Measurements from ENCODE around the gene STRIT1. TPM values are rescaled to one million over a fixed set of nuclear protein-coding genes. Genes with fewer than 3 reads are reported as not detected.

Gene STRIT1
- total and polyA plus RNA-seq, 9 of the 15 experiments (the other 6 are each of a cell fraction or from before 2014, with no cell fraction given): not detected

GRCh38 chr3:155318740-155319139, 25.3 kb upstream of the STRIT1 start:
- no peak for DNase-seq (ENCODE audit: extremely low read depth in 1 of 4, low spot score in 3 of 4)
- in situ Hi-C loops (cut with MboI): loop anchor here (10.0 kb wide), 1 partner anchor 554 kb away; no protein-coding TSS in a partner anchor
- ATAC-seq: no peak
- no peak for FAIRE-seq
- Histone ChIP-seq H3K36me3 (ENCODE audit: control insufficient read depth, insufficient read depth, low read length) (no peaks in the 10 kb centered on the region), H2AFZ (ENCODE audit: low read depth, low read length) (no peak overlapping the region), H3K4me1 (replicated peaks in 1 of 2; ENCODE audit: control insufficient read depth in 2 of 2, insufficient read depth in 2 of 2, low read length in 2 of 2) (peaks cover 0 to 3% of the 10 kb centered on the region in 2 experiments; a peak in 2 of 5 replicates), H4K20me1 (replicated peaks; ENCODE audit: control insufficient read depth, insufficient read depth, low read length) (no peaks in the 10 kb centered on the region), H3K27me3 (ENCODE audit: control insufficient read depth in 2 of 2, insufficient read depth in 2 of 2, low read length in 2 of 2) (no peaks in the 10 kb centered on the region), H3K27ac (ENCODE audit: extremely low read depth, low read depth, low read length) (no peak overlapping the region), H3K79me2 (ENCODE audit: control insufficient read depth, insufficient read depth, low read length) (no peaks in the 10 kb centered on the region), H3K4me3 (no peak overlapping the region), H3K9me1 (ENCODE audit: control insufficient read depth, insufficient read depth, low read length) (no peaks in the 10 kb centered on the region), H3K4me2 (ENCODE audit: insufficient read depth, low read length) (no peak overlapping the region), H3K9me3 (replicated peaks; ENCODE audit: control insufficient read depth, insufficient read depth, low read depth, low read length) (no peaks in the 10 kb centered on the region), H3K9ac (ENCODE audit: insufficient read depth in 1 of 2, low read depth in 2 of 2, low read length in 2 of 2) (no peak overlapping the region)
- WGBS (ENCODE audit: insufficient coverage, low coverage, missing lambda C conversion rate): 60% methylated on average over 2 of the region's 2 CpGs
- intact Hi-C loops (cut with micrococcal nuclease): loop anchor here (10.0 kb wide), 1 partner anchor 64 kb away; no protein-coding TSS in a partner anchor
- BruUV-seq (replicated peaks): no TSS peak
- ChIA-PET POLR2A (no interaction called here), CTCF (ENCODE audit: low intra/inter-chr PET ratio) (no interaction called here)
- TF ChIP-seq TAL1 (IDR thresholded peaks at IDR 0.05): no peak
- no peak for TF ChIP-seq EP400 (IDR thresholded peaks at IDR 0.05)
- no peak for TF ChIP-seq ETV5 (CRISPR knock-in tag; IDR thresholded peaks at IDR 0.05; ENCODE audit: low read depth)
- no peak for TF ChIP-seq ZNF518B (CRISPR knock-in tag; IDR thresholded peaks at IDR 0.05)
- TF ChIP-seq TAF7 (tag; IDR thresholded peaks at IDR 0.05): no peak
